CD14-positive monocyte (primary cell): ENCODE results near the gene TOMM22. TPM values are rescaled to one million over a fixed set of nuclear protein-coding genes. Genes with fewer than 3 reads are reported as not detected.

Source experiments
- DNase-seq, 3 donors: peaks; one replicate each; pipeline ENCODE4 v3.0.0-alpha.2; 2011 to 2022
- H2AFZ ChIP-seq: 2 replicates; pipeline ENCODE4 v1.6.0; 2012; ENCODE audit warnings: mild to moderate bottlenecking, low read depth, low read length, inconsistent platforms; ENCODE audit not compliant: insufficient read depth, poor library complexity, severe bottlenecking
- H3K27ac ChIP-seq, 2 donors: 1 replicate in 1 of 2; 2 replicates in 1 of 2; pipeline ENCODE4 v1.5.1; 2012 to 2013; ENCODE audit warnings: low read length in 2 of 2, control low read depth in 1 of 2, inconsistent platforms in 1 of 2, low read depth in 1 of 2, mild to moderate bottlenecking in 1 of 2
- H3K27me3 ChIP-seq, 2 donors: one replicate each; pipeline versions ENCODE4 v1.6.0 to v1.6.1; 2011 to 2013; ENCODE audit warnings: low read length in 2 of 2; ENCODE audit not compliant: control insufficient read depth in 2 of 2, insufficient read depth in 2 of 2
- H3K36me3 ChIP-seq, 2 donors: replicated peaks in 1 of 2; 1 replicate in 1 of 2; 2 replicates in 1 of 2; pipeline versions ENCODE4 v1.5.1 to v1.6.1; 2012 to 2013; ENCODE audit warnings: low read length in 2 of 2, control low read depth in 1 of 2, inconsistent platforms in 1 of 2, mild to moderate bottlenecking in 1 of 2; ENCODE audit not compliant: insufficient read depth in 2 of 2, control insufficient read depth in 1 of 2
- H3K4me1 ChIP-seq, 2 donors: 1 replicate in 1 of 2; 2 replicates in 1 of 2; pipeline versions ENCODE4 v1.5.1 to v1.6.1; 2012 to 2013; ENCODE audit warnings: low read length in 2 of 2, control low read depth in 1 of 2, inconsistent platforms in 1 of 2, mild to moderate bottlenecking in 1 of 2, moderate library complexity in 1 of 2; ENCODE audit not compliant: insufficient read depth in 2 of 2, control insufficient read depth in 1 of 2
- H3K4me2 ChIP-seq: replicated peaks from 2 replicates; pipeline ENCODE3; 2012; ENCODE audit warnings: low read length, moderate library complexity, mild to moderate bottlenecking; ENCODE audit not compliant: poor library complexity, severe bottlenecking; ENCODE audit errors: extremely low read depth
- H3K4me3 ChIP-seq, 3 experiments: fragments of 200-600 bp in 1 of 3; sonication (generic) in 1 of 3; replicated peaks in 1 of 3; 1 replicate in 2 of 3; 2 replicates in 1 of 3; pipeline ENCODE4 v1.5.1; 2011 to 2013; ENCODE audit warnings: low read length in 3 of 3, mild to moderate bottlenecking in 3 of 3, control low read depth in 2 of 3, low read depth in 2 of 3, inconsistent platforms in 1 of 3, moderate library complexity in 1 of 3
- H3K79me2 ChIP-seq: 2 replicates; pipeline ENCODE4 v1.6.0; 2012; ENCODE audit warnings: mild to moderate bottlenecking, control low read depth, inconsistent platforms, low read length, moderate library complexity; ENCODE audit not compliant: insufficient read depth
- H3K9ac ChIP-seq: 2 replicates; pipeline ENCODE4 v1.6.0; 2017; ENCODE audit warnings: low read length, mild to moderate bottlenecking; ENCODE audit not compliant: insufficient read depth, poor library complexity, severe bottlenecking
- H3K9me3 ChIP-seq, 2 donors: replicated peaks in 1 of 2; 1 replicate in 1 of 2; 2 replicates in 1 of 2; pipeline versions ENCODE4 v1.5.1 to v1.6.1; 2012 to 2013; ENCODE audit warnings: low read length in 2 of 2, control low read depth in 1 of 2; ENCODE audit not compliant: control insufficient read depth in 1 of 2, insufficient read depth in 1 of 2
- H4K20me1 ChIP-seq: 2 replicates; pipeline ENCODE4 v1.6.0; 2012; ENCODE audit warnings: mild to moderate bottlenecking, low read length, control low read depth, moderate library complexity; ENCODE audit not compliant: insufficient read depth
- H3K27ac Mint-ChIP-seq, 7 donors: one replicate each; pipeline ENCODE4 v1.8.0; 2020; ENCODE audit warnings: mild to moderate bottlenecking in 7 of 7, mixed read lengths in 7 of 7, moderate library complexity in 6 of 7, inconsistent platforms in 2 of 7
- H3K27me3 Mint-ChIP-seq, 3 donors: one replicate each; pipeline ENCODE4 v1.8.0; 2021 to 2022; ENCODE audit warnings: low read depth in 3 of 3, mild to moderate bottlenecking in 3 of 3, mixed read lengths in 3 of 3, moderate library complexity in 3 of 3, inconsistent platforms in 1 of 3
- H3K36me3 Mint-ChIP-seq, 2 donors: one replicate each; pipeline ENCODE4 v1.8.0; 2020; ENCODE audit warnings: mixed read lengths in 2 of 2, inconsistent platforms in 1 of 2, mild to moderate bottlenecking in 1 of 2
- H3K4me1 Mint-ChIP-seq: one replicate; pipeline ENCODE4 v1.8.0; 2020; ENCODE audit warnings: mild to moderate bottlenecking, mixed read lengths
- H3K4me3 Mint-ChIP-seq, 2 donors: one replicate each; pipeline ENCODE4 v1.8.0; 2020; ENCODE audit warnings: mild to moderate bottlenecking in 2 of 2, mixed read lengths in 2 of 2, moderate library complexity in 1 of 2
- H3K9me3 Mint-ChIP-seq, 7 donors: one replicate each; pipeline ENCODE4 v1.8.0; 2020 to 2022; ENCODE audit warnings: mixed read lengths in 7 of 7, mild to moderate bottlenecking in 6 of 7, moderate library complexity in 6 of 7, inconsistent platforms in 2 of 7
- WGBS: methylation state at CpG from one replicate; pipeline ENCODE4 v1.1.5; 2013; ENCODE audit warnings: missing lambda C conversion rate; ENCODE audit not compliant: insufficient coverage; 5-methylcytosine and 5-hydroxymethylcytosine counted together
- intact Hi-C, 2 donors: fragments of 100-400 bp; cut with micrococcal nuclease; formaldehyde crosslinking; loops; one replicate each; pipeline versions ENCODE4 v1.15.0 to v1.15.1; 2023
- polyA plus RNA-seq, 3 donors: library from polyadenylated mRNA; depleted of rRNA in 1 of 3; unstranded in 2 of 3; stranded (reverse) in 1 of 3; fragments of 300-500 nt in 2 of 3; fragments of >200 nt in 1 of 3; fragmentation: Illumina TruSeq in 2 of 3; gene quantifications; 1 replicate in 2 of 3; 2 replicates in 1 of 3; pipeline ENCODE4 v1.2.3, GENCODE V29; 2012 to 2021
- TF ChIP-seq, protein P1 (sequence below): fragments of 200-600 bp; IDR thresholded peaks from one replicate; pipeline ENCODE4 v1.8.0; 2022; ENCODE audit warnings: antibody characterized with exemption, mild to moderate bottlenecking

TOMM22 gene
- polyA plus RNA-seq, 3 donors: 31.9 to 71.4 (median 58.0) TPM

DNA sequence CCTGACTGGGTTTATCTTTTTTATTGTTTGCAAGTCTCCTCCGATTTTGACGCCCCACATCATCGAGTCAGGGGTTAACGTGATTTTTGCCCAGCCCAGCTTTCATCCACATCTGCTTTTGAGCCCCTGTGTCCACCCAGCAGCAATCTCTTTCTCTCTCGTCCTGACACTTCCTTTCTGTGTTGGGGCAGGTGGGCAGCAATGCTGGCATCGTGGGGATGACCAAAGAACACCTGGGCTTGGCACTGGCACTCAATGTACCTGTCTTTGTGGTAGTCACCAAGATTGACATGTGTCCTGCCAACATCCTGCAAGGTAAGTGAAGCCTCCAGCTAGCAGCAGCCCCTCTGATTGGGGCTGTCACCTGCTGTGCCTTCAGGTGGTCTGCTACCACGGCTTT, 39.8 kb downstream of the TOMM22 start:
- Histone ChIP-seq H3K4me2 (no peak overlapping the region), H3K27me3 (no peaks in the 10 kb centered on the region), H3K4me3 (no peak overlapping the region), H3K27ac (no peak overlapping the region), H3K4me1 (no peaks in the 10 kb centered on the region), H4K20me1 (peaks cover 58% of the 10 kb centered on the region), H3K36me3 (peaks cover 78 to 96% of the 10 kb centered on the region in 2 donors), H2AFZ (no peak overlapping the region), H3K9ac (no peak overlapping the region), H3K9me3 (no peaks in the 10 kb centered on the region), H3K79me2 (peaks cover 7% of the 10 kb centered on the region)
- Mint-ChIP-seq H3K4me3 (no peak overlapping the region), H3K27ac (no peak overlapping the region), H3K27me3 (peaks cover 0 to 1% (median 0%) of the 10 kb centered on the region in 3 donors), H3K4me1 (no peaks in the 10 kb centered on the region), H3K36me3 (peaks cover 77 to 97% of the 10 kb centered on the region in 2 donors), H3K9me3 (peaks cover 0 to 2% (median 0%) of the 10 kb centered on the region in 7 donors)
- no peak for DNase-seq
- TF ChIP-seq, protein P1, sequence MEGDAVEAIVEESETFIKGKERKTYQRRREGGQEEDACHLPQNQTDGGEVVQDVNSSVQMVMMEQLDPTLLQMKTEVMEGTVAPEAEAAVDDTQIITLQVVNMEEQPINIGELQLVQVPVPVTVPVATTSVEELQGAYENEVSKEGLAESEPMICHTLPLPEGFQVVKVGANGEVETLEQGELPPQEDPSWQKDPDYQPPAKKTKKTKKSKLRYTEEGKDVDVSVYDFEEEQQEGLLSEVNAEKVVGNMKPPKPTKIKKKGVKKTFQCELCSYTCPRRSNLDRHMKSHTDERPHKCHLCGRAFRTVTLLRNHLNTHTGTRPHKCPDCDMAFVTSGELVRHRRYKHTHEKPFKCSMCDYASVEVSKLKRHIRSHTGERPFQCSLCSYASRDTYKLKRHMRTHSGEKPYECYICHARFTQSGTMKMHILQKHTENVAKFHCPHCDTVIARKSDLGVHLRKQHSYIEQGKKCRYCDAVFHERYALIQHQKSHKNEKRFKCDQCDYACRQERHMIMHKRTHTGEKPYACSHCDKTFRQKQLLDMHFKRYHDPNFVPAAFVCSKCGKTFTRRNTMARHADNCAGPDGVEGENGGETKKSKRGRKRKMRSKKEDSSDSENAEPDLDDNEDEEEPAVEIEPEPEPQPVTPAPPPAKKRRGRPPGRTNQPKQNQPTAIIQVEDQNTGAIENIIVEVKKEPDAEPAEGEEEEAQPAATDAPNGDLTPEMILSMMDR: no peak
- 97% methylated on average over 5 of the region's 7 CpGs for WGBS
- intact Hi-C loops: no loop called here

DNA sequence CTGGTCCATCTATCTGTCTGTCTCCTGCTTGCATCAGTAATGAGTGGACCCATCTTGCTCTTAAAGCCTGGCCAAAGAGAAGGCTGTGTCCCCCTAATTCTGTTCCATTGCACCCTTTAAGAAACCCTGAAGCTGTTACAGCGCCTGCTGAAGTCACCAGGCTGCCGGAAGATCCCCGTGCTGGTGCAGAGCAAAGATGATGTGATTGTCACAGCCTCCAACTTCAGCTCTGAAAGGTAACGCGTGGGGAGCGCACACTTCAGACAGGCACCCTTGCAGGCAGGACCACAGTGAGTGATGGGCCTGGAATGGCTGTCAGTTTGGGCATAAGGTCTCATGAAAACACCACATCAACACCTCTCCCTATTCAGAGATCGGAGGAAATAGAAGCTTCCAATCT, 42.4 kb downstream of the TOMM22 start:
- WGBS: no CpG with 5 or more reads among the region's 7 CpGs
- H2AFZ ChIP-seq: no peak overlapping the region
- no peaks in the 10 kb centered on the region for H3K27me3 ChIP-seq
- peaks cover 3% of the 10 kb centered on the region for H3K79me2 ChIP-seq
- no peak overlapping the region for H3K9ac ChIP-seq
- Mint-ChIP-seq H3K9me3 (peaks cover 0 to 2% (median 0%) of the 10 kb centered on the region in 7 donors), H3K4me1 (no peaks in the 10 kb centered on the region), H3K27ac (no peak overlapping the region), H3K4me3 (no peak overlapping the region), H3K27me3 (peaks cover 0 to 1% (median 0%) of the 10 kb centered on the region in 3 donors), H3K36me3 (peaks cover 83 to 97% of the 10 kb centered on the region in 2 donors)
- intact Hi-C loops: no loop called here
- H3K9me3 ChIP-seq: no peaks in the 10 kb centered on the region
- peaks cover 58% of the 10 kb centered on the region for H4K20me1 ChIP-seq
- no peak overlapping the region for H3K4me3 ChIP-seq
- H3K4me2 ChIP-seq: no peak overlapping the region
- H3K4me1 ChIP-seq: no peaks in the 10 kb centered on the region
- no peak overlapping the region for H3K27ac ChIP-seq
- no peak for DNase-seq
- H3K36me3 ChIP-seq: peaks cover 83 to 96% of the 10 kb centered on the region in 2 donors
- TF ChIP-seq, protein P1: no peak
